D341Med (cell line): ENCODE measurements around the gene PCDHGB4.
"Not testable (repeated sequence)": the region's sequence is repeated elsewhere in the genome, so short reads cannot be mapped to it uniquely, and the experiment has no call there.

ENCODE experiments used
- DNase-seq: peaks from one replicate; pipeline ENCODE4 v3.0.0; 2012; ENCODE audit warnings: low spot score

Gene PCDHGB4

GRCh38 chr5:141398608-141399007 lies 11.1 kb downstream of the PCDHGB4 start:
- no peak for DNase-seq

DNA sequence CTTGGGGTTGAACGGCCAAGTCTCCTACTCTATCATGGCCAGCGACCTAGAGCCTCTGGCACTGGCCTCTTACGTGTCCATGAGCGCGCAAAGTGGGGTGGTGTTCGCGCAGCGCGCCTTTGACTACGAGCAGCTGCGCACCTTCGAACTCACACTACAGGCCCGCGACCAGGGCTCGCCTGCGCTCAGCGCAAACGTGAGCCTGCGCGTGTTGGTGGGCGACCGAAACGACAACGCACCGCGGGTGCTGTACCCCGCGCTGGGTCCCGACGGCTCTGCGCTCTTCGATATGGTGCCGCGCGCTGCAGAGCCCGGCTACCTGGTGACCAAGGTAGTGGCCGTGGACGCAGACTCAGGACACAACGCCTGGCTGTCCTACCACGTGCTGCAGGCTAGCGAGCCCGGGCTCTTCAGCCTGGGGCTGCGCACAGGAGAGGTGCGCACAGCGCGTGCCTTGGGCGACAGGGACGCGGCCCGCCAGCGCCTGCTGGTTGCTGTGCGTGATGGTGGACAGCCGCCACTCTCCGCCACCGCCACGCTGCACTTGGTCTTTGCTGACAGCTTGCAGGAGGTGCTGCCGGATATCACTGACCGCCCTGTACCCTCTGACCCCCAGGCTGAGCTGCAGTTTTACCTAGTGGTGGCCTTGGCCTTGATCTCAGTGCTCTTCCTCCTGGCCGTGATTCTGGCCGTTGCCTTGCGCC lies 12.2 kb downstream of the PCDHGB4 start:
- no peak for DNase-seq

- DNase-seq, result peak; percentile 56
Measured at GRCh38 chr5:141402553-141403243, 15.2 kb downstream of the PCDHGB4 start, which contains the start of gene PCDHGA9. Gene PCDHGA9, plus strand, starts transcription at chr5:141402778. Its CDS starts 175 bp downstream, at chr5:141402953.

- no peak for DNase-seq
Measured at GRCh38 chr5:141403387-141403786, 15.9 kb downstream of the PCDHGB4 start.

GRCh38 chr5:141407790-141408505 lies 20.4 kb downstream of the PCDHGB4 start, which contains the start of gene PCDHGB6:
Gene PCDHGB6, plus strand, starts transcription at chr5:141408021. Its CDS starts 182 bp downstream, at chr5:141408203.
- DNase-seq, result not testable (repeated sequence)

DNA sequence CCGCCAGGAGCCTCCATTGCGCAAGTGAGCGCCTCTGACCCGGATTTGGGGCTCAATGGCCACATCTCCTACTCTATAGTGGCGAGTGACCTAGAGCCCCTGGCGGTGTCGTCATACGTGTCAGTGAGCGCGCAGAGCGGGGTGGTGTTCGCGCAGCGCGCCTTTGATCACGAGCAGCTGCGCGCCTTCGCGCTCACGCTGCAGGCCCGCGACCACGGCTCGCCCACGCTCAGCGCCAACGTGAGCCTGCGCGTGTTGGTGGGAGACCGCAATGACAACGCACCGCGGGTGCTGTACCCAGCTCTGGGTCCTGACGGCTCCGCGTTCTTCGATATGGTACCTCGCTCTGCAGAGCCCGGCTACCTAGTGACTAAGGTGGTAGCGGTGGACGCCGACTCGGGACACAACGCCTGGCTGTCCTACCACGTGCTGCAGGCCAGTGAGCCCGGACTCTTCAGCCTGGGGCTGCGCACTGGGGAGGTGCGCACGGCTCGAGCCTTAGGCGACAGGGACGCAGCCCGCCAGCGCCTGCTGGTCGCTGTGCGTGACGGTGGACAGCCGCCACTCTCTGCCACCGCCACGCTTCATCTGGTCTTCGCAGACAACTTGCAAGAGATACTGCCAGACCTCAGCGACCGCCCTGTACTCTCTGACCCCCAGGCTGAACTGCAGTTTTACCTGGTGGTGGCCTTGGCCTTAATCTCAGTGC lies 22.3 kb downstream of the PCDHGB4 start:
- no peak for DNase-seq

- no peak for DNase-seq
Measured at GRCh38 chr5:141411575-141411974, 24.1 kb downstream of the PCDHGB4 start.

- DNase-seq, result no peak
Measured at GRCh38 chr5:141412854-141413539, 25.5 kb downstream of the PCDHGB4 start, which contains the start of gene PCDHGA10. Gene PCDHGA10, plus strand, starts transcription at chr5:141412987. Its CDS starts 189 bp downstream, at chr5:141413176.

- DNase-seq, result no peak
Measured at GRCh38 chr5:141413540-141414069, 26.1 kb downstream of the PCDHGB4 start.

GRCh38 chr5:141414548-141415274 lies 27.2 kb downstream of the PCDHGB4 start:
- not testable (repeated sequence) for DNase-seq

DNA sequence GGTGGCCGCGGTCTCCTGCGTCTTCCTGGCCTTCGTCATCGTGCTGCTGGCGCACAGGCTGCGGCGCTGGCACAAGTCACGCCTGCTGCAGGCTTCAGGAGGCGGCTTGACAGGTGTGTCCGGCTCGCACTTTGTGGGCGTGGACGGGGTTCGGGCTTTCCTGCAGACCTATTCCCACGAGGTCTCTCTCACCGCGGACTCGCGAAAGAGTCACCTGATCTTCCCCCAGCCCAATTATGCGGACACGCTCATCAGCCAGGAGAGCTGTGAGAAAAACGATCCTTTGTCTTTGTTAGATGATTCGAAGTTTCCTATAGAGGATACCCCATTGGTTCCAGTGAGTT lies 27.7 kb downstream of the PCDHGB4 start:
- DNase-seq, result not testable (repeated sequence)

GRCh38 chr5:141417494-141418172 lies 30.1 kb downstream of the PCDHGB4 start, which contains the start of gene PCDHGB7:
Gene PCDHGB7, plus strand, starts transcription at chr5:141417677. Its CDS starts 183 bp downstream, at chr5:141417860.
- not testable (repeated sequence) for DNase-seq

DNA sequence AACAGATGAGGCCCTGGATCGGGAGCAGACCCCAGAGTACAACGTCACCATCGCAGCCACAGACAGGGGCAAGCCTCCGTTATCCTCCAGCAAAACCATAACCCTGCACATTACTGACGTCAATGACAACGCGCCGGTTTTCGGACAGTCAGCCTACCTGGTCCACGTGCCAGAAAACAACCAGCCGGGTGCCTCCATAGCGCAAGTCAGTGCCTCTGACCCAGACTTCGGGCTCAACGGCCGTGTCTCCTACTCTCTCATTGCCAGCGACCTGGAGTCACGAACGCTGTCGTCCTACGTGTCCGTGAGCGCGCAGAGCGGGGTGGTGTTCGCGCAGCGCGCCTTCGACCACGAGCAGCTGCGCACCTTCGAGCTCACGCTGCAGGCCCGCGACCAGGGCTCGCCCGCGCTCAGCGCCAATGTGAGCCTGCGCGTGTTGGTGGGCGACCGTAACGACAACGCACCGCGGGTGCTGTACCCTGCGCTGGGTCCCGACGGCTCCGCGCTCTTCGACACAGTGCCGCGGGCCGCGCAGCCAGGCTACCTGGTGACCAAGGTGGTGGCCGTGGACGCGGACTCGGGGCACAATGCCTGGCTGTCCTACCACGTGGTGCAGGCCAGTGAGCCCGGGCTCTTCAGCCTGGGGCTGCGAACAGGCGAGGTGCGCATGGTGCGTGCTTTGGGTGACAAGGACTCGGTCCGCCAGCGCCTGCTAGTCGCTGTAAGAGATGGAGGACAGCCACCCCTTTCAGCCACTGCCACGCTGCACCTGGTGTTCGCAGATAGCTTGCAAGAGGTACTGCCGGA lies 31.8 kb downstream of the PCDHGB4 start:
- DNase-seq, result no peak

GRCh38 chr5:141420855-141421488 lies 33.5 kb downstream of the PCDHGB4 start, which contains the start of gene PCDHGA11:
Gene PCDHGA11, plus strand, starts transcription at chr5:141421051. Its CDS starts 177 bp downstream, at chr5:141421228.
- DNase-seq, result no peak

GRCh38 chr5:141421489-141421855 lies 34.0 kb downstream of the PCDHGB4 start:
- DNase-seq, result no peak

DNA sequence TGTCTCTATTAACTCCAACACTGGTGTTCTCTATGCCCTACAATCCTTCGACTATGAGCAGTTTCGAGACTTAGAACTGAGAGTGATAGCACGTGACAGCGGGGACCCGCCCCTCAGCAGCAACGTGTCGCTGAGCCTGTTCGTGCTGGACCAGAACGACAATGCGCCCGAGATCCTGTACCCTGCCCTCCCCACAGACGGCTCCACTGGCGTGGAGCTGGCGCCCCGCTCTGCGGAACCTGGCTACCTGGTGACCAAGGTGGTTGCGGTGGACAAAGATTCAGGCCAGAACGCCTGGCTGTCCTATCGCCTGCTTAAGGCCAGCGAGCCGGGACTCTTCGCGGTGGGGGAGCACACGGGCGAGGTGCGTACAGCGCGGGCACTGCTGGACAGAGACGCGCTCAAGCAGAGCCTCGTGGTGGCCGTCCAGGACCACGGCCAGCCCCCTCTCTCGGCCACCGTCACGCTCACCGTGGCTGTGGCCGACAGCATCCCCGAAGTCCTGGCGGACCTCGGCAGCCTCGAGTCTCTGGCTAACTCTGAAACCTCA lies 35.3 kb downstream of the PCDHGB4 start:
- DNase-seq, result no peak

DNA sequence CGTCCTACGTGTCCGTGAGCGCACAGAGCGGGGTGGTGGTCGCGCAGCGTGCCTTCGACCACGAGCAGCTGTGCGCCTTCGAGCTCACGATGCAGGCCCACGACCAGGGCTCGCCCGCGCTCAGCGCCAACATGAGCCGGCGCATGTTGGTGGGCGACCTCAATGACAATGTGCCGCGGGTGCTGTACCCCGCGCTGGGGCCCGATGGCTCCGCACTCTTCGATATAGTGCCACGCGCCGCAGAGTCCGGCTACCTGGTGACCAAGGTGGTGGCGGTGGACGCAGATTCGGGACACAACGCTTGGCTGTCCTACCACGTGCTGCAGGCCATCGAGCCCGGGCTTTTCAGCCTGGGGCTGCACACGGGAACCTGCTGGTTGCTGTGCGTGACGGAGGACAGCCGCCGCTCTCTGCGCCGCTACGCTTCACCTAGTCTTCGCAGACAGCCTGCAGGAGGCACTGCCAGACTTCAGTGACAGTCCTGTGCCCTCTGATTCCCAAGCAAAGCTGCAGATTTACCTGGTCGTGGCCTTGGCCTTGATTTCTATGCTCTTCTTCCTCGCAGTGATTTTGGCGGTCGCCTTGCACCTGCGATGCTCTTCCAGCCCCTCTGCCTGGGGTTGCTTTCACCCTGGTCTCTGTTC lies 40.4 kb downstream of the PCDHGB4 start:
- no peak for DNase-seq
